Embryonic facial prominence (tissue), 1 donor: ENCODE measurements around the gene TRPV3.
A peak's percentile ranks its signal among the peaks of the same experiment; 100 is the strongest.

Source experiments
- DNase-seq: peaks from one replicate; pipeline ENCODE4 v3.0.0-alpha.2; 2016; ENCODE audit errors: extremely low spot score

TRPV3 gene

DNA sequence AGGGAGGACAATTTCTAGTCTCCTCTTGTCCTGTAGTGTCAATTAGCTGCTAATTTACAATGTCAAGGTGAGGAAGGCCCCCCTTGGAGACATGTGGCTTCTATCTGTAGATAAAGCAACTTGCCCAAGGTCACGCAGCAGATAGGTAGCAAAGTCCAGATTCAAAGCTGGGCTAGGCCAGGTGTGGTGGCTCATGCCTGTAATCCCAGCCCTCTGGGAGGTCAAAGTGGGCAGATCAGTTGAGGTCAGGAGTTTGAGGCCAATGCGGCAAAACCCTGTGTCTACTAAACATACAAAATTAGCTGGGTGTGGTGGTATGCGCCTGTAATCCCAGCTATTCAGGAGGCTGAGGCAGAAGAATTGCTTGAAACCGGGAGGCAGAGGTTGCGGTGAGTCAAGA lies 11.1 kb downstream of the TRPV3 start:
- no peak for DNase-seq

- no peak for DNase-seq
Measured at GRCh38 chr17:3545151-3545550, 12.5 kb downstream of the TRPV3 start.

DNA sequence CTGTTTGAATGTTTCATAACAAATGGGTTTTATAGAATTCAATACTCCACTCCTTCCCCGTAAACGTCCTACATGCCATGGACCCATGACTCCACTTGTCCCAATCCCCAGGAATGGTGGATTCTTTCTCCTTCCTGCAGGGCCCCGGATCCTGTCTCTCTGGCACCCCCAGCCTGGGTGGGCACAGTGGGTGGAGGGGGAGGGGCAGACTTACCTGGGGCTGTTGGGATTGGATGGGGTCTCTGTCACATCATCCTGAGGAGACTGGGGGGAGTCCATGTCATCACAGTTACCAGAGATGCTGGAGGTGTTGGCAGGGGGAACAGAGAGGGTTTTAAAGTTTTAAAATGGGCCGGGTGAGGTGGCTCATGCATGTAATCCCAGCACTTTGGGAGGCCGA lies 13.2 kb downstream of the TRPV3 start:
- no peak for DNase-seq

DNA sequence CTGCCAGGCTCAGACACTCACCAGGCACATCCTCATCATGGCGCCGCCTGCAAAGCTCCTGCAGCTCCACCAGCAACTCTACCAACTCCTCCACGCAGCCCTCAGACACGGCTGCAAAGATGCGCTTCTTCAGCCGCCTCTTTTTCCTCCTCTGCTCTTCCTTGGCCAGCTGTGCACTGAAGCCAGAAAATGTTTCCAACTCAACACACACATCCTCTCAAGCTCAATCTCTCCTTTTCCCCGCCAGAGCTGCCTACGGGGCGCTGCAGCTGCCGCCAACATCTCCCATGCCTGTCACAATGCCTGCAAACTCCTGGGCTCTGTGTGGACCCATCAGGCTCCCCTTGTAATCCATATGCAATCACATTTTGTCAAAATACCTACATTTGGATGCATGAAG lies 14.2 kb downstream of the TRPV3 start:
- no peak for DNase-seq

DNA sequence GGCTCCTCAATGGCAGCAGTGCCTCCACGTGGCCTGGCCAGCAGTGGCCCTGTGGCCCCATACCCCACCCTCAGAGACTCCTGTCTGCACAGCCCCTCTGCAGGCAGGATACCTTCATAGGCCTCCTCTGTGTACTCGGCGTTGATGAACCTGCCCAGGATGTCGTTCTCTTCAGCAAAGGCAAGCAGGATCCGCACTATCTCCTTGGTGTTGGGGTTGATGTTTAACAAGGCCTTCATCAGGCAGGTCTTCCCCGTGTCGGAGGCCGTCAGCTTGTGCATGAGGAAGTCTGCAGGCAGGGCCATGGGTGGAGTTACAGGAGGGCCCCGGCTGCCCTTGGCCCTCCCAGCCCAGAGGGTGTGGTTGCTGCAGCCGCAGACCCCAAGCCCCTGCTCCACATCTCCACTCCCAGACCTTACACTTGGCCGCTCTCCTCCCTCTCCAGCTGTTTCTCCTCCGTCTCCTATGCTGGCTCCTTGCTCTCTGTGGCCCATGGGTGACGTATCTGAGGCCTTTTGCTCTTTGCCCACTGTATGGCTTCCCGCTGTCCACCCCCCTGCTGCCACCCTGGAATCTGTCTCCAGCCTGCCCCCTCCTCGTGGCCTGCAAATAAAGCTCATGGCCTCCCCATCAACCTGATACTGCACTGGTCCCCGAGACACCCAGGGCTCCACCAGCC lies 15.1 kb downstream of the TRPV3 start:
- no peak for DNase-seq

DNA sequence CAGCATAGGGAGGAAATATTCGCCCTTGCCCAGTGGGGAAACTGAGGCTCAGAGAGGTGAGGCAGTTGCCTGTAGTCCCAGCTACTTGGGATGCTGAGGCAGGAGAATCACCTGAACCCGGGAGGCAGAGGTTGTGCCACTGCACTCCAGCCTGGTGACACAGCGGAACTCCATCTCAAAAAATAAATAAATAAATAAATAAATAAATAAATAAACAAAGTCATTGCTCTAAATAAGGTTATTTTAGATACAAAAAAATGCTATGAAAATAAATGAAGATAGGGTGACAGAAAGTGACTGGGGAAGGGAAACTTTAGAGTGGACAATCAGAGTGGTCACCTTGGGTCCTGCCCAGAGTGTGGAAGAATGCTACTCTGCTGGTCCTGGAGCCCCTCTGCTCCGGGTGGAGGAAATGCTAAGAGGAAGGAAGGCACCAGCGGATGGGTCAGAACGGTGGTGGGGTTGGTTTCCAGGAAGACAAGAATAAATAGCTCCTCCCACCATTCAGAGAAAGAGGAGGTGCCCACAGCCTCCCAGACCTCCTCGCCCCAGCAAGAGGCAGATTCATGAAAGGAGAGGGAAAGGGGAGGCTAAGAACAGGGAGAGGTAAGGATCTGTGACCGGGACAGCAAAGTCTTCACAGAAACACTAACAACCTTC lies 17.6 kb downstream of the TRPV3 start:
- no peak for DNase-seq

GRCh38 chr17:3536716-3537115 lies 20.9 kb downstream of the TRPV3 start:
- no peak for DNase-seq

DNA sequence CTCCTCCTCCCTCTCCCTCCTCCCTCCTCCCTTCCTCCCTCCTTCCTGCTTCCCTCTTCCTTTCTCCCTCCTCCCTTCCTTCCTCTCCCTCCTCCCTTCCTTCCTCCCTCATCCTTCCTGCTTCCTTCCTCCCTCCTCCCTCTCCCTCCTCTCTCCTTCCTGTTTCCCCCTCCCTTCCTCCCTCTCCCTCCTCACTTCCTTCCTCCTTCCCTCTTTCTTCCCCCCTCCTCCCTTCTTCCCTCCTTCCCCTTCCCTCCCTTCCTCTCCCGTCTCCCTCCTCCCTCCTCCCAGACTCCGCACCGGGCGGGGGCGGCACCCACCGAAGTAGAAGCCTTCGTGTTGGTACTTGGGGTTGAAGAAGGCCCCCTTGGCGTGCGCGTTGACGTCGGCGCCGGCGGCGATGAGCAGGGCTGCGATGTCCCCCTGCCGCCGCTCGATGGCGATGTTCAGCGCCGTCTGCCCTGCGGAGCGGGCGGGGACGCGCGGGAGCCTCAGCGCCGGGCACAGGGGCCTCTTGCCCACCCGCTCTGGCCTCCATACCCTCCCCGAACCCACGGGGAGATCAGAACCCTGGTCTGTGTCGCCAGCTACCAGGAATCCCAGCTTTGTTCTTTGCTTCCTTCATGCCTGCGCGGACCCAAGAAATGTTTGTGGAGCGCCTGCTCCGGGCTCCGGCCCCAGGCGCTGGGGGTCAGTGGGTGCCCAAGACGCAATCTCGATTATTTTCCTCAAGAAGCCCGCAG lies 22.2 kb downstream of the TRPV3 start:
- peak; percentile 62 for DNase-seq

GRCh38 chr17:3534881-3535252 lies 22.7 kb downstream of the TRPV3 start:
- DNase-seq, result no peak

DNA sequence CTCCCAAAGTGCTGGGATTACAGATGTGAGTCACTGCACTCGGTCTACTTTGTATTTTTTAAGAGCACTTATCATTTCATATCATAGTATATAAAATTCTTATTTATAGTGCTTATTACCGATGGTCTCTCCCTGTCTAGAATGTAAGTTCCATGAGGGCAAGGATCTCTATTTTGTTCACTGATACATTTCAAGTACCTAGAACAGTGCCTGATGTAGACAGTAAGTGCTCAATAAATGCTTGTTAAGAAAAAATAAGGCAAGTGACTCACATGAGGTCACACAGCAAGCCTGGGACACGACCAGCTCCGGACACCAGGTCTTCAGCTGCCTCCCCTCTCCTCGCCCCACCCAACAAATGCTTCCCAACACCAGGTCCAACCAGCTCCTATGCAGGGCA lies 23.9 kb downstream of the TRPV3 start:
- no peak for DNase-seq

GRCh38 chr17:3532859-3533142 lies 24.8 kb downstream of the TRPV3 start:
- DNase-seq, result no peak

- no peak for DNase-seq
Measured at GRCh38 chr17:3532106-3532858, 25.3 kb downstream of the TRPV3 start.

- no peak for DNase-seq
Measured at GRCh38 chr17:3531266-3532101, 26.1 kb downstream of the TRPV3 start.

DNA sequence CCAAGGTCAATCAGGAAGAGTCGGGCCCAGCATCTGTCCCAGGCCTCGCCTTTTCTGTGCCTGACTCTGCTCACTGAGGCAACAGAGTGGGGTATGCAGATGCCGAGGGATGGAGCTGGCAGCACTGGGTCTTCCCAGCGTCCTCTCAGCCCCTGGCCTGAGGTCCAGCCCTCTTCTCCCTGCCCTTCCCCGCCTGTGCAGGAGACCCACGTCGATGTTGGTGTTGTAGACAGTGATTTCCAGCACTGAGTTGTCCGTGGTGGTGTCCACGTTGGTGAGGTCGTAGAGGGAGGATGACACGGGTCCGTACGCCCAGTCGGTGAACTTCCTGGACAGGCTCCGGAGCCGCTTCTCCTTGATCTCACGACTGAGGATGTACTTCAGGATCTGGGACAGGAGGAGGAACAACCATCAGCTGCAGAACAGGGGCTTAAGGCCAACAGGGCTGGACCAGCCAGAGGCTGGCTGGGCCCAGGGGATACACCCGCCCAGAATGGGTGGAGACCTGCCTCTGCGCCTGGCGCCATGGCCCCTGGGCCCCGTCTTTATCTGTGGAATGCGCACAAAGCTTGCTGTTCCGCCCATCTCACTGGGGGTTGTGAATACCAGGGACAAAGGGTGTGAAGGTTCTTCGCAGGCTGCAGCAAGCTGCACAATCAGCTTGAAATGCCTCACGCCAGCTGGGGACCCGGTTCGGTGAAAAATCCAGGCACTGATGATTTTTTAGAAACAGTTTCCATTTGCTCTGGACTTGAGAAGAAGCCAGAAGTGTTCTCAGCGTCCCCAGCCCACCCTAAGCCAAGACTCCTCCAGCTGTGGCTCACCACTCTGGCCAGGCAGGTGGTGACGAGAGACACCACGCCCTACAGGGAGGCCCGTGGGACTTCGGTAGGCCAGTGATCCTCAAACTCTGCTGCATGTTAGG lies 27.5 kb downstream of the TRPV3 start:
- no peak for DNase-seq

- no peak for DNase-seq
Measured at GRCh38 chr17:3528880-3529511, 28.6 kb downstream of the TRPV3 start.

DNA sequence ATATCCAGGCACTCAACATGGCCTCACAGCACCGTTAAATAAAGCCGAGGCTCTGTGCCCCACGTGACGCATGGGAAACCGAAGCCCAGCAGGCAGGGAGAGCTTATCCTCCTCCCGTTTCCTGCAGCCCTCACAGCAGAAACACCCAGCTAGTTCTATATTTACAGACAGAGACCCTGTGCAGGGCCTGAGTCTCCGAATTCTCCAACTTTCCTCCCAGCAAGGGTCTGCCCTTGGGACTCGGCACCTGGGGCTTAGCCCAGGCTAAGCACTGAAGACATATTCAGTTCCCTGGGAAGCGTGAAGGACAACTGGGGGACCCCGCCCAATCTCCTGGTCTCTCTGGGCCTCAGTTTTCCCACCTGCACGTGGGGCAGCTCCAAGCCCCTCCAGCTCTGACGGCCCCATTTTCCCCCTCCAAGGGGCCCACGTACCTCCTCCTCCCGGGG lies 29.2 kb downstream of the TRPV3 start:
- DNase-seq, result no peak

DNA sequence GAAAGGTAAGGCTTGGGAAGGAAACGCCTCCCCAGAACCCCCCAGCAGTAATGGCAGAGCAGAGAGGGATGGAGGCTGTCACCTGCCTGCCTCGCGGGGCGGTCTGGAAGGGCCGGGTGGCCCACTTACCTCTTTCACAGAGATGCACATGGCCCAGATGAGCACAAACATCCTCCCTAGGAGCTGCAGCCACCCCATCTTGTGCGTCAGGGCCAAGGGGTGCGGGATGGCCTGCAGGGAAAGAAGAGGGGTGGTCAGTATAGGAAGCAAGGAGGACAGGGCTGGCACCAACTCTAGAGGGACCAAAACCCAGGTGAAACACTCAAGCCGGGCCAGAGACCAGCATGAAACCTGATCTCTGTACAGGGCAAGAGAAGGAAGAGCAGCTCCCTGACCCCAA lies 29.7 kb downstream of the TRPV3 start:
- no peak for DNase-seq

DNA sequence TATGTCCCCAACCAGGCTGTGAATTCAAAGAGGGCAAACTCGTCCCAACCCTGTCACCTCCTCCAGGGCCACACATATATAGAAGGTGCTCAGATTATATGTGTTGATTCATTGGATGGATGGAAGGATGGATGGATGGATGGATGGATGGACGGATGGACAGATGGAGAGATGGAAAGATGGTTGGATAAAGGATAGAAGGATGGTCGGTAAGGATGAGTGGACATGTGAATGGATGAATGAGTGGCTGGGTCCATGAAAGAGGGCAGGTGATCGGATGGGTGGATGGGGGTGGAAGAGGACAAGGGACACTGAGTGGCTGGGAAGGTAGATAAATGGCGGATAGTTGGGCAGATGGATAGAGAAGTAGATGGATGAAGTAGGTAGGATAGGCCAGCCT lies 30.1 kb downstream of the TRPV3 start:
- no peak for DNase-seq

- DNase-seq, result no peak
Measured at GRCh38 chr17:3526971-3527370, 30.6 kb downstream of the TRPV3 start.

DNA sequence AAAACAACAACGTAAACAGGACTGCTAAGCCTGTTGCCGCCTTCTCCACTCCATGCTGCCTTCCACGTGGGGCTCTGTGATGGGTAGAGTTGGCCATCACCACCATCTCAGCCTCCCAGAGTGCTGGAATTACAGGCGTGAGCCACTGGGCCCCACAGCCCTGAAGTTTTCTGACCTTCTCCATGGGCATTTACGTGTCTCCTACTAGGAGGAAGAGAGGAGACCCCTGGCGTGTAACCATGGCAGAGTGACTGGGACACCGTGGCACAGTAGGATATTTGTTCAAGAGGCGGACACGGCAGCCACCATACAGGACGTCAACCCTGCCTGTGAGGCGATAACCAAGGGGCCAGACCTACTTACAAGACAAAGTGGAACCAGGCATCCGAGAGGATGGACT lies 31.1 kb downstream of the TRPV3 start:
- DNase-seq, result no peak
